Activated T-cell treated with anti-CD3 and anti-CD28 coated beads for 24 hours (primary cell): ENCODE data around the gene F13B.
"Not testable (repeated sequence)": the region's sequence is repeated elsewhere in the genome, so short reads cannot be mapped to it uniquely, and the experiment has no call there.

Experiments used
- DNase-seq: peaks from one replicate; pipeline ENCODE4 v3.0.0-alpha.2; 2020; ENCODE audit warnings: low read depth

Gene F13B, protein sequence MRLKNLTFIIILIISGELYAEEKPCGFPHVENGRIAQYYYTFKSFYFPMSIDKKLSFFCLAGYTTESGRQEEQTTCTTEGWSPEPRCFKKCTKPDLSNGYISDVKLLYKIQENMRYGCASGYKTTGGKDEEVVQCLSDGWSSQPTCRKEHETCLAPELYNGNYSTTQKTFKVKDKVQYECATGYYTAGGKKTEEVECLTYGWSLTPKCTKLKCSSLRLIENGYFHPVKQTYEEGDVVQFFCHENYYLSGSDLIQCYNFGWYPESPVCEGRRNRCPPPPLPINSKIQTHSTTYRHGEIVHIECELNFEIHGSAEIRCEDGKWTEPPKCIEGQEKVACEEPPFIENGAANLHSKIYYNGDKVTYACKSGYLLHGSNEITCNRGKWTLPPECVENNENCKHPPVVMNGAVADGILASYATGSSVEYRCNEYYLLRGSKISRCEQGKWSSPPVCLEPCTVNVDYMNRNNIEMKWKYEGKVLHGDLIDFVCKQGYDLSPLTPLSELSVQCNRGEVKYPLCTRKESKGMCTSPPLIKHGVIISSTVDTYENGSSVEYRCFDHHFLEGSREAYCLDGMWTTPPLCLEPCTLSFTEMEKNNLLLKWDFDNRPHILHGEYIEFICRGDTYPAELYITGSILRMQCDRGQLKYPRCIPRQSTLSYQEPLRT

GRCh38 chr1:197066719-197067456 is at the start of gene F13B:
Gene F13B (minus strand): TSS chr1:197067260. CDS start chr1:197067223, 37 bp downstream.
- DNase-seq = no peak

DNA sequence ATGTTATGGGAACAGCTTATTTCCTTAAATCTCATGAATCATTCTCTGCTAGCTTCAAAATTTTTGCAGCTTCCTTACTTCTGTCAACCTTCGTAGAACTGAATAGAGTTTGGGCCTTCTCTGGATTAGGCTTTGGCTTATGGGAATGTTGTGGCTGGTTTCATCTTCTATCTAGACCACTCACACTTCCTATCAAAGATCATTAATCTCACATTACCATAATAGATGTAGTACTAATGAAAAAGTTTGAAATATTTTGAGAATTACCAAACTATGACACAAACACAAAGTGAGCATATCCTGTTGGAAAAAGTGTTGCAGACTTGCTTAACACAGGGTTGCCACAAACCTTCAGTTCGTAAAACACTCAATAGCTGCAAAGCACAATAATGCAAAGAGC is 49.1 kb upstream of the F13B start:
- DNase-seq = no peak

DNA sequence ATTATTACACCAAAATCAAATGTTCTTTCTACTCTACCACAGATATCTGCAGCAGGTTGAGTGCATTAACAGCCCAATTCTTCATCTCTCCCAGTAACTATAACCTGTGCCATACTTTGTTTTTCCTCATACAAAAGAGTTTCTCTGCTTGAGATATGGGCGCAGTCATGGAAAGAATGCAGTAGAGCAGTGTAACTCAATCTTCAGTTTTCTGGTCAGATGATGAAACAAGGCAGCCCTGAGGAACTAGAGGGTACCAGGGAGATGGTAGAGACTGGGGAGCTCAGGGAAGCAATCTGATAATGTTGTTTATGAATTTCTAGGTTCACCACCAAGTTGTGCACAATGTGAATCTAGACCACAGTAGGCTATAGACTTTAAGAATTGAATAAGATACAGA is 39.8 kb upstream of the F13B start:
- no peak for DNase-seq

DNA sequence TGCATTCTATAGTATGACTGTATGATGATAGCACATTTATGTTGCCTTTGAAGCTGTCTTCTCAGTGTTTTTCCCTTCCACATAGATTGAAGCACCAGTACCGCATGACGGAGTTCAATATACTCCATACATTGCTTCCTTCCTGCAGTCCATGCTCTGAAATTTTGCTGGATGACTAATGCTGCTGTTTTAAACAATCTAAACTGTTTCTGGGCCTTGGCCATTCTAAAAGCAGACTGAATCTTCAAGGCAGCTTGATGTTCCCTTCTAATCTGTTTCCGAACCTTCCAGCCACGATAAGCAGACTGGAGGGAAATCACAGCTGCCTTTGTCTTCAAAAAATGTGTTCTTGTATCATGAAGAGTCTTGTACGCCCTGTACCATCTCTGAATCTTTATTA is 36.2 kb upstream of the F13B start:
- no peak for DNase-seq

DNA sequence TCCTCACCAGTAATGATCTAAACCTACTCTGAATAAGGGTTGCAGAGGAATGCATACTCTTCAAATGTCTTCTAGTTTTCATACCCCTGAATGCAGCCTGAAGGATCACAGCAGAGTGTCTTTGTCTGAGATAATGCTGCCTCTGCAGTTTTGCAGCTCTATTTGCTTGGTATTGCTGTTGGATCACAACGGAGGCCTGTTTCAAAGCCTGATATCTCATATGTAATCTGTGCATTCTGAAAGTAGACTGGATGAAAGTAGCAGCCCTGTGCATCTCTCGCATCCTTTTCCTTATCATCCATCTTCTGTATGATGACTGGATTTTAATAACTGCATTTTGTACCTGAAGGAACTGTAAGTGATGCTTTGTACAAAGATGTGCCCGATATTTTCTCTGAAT is 34.9 kb upstream of the F13B start:
- DNase-seq = no peak

DNA sequence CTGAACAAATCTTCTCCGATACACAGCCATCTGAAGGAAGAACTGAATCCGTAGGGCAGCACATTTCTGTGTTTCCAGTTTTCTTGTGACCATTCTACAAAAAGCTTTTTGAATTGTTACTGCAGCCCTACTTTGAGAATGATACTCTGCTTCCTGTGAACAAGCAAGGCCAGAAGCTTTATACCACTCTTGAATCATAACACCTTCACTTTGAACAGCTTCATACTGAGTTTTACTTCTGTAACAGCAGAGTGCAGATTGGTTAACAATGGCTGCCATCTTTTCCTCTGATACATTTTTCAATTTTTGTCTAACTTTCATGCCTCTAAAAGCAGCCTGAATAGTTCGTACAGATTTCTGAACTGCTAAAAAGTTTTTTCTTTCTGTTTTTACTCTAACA is 33.6 kb upstream of the F13B start:
- DNase-seq = no peak

- no peak for DNase-seq
Measured at GRCh38 chr1:197099444-197099843, 32.4 kb upstream of the F13B start.

DNA sequence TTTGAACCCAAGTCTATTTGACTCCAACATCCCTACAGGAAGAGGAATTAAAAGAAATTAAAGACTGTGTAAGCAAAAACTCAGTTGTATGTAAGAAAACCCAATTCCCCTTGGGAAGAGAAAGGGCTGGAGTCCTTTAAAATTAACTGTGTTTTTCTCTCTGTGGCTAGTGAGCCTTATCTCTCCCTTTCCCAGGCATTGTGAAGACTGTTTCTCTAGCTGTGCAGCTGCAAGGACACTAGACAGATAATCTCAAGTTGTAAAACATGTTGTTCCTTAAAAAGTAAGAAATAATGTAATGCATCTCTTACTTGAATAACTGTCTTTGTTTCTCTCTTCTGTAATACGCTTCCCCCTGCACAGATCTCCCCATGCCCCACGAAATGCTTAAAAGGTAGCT is 29.9 kb upstream of the F13B start:
- not testable (repeated sequence) for DNase-seq

DNA sequence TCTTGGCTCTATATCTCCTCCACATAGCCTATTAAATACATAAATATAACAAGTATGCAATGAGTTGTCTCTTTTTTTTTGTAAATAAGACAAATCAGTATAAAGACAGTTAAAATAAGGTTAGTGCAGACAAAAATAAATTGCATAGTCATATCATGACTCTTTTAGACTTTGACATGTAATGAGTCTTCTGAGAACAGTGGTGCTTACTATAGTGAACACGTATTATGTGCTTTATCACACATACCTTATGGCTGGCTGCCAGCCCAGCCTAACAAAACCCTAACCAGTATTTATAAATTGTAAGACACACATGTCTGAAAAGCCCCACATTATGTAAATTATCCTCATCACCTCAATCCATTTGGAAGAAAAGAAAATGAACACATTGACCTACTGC is 29.1 kb upstream of the F13B start:
- DNase-seq = no peak

- DNase-seq = no peak
Measured at GRCh38 chr1:197093226-197093885, 26.3 kb upstream of the F13B start.

- no peak for DNase-seq
Measured at GRCh38 chr1:197092491-197093023, 25.5 kb upstream of the F13B start.

GRCh38 chr1:197083474-197083873 is 16.4 kb upstream of the F13B start:
- no peak for DNase-seq

- DNase-seq = no peak
Measured at GRCh38 chr1:197081117-197081753, 14.2 kb upstream of the F13B start.

DNA sequence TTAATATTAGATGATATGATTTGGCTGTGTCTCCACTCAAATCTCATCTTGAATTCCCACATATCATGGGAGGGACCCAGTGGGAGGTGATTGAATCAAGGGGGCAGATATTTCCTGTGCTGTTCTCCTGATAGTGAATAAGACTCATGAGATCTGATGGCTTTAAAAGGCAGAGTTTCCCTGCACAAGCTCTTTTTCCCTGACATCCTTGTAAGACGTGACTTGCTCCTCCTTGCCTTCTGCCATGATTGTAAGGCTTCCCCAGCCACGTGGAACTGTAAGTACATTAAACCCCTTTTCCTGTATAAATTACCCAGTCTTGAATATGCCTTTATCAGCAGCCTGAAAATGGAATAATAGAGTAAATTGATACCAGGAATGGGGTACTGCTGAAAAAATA is 13.3 kb upstream of the F13B start:
- no peak for DNase-seq

- no peak for DNase-seq
Measured at GRCh38 chr1:197076585-197076984, 9.5 kb upstream of the F13B start.

DNA sequence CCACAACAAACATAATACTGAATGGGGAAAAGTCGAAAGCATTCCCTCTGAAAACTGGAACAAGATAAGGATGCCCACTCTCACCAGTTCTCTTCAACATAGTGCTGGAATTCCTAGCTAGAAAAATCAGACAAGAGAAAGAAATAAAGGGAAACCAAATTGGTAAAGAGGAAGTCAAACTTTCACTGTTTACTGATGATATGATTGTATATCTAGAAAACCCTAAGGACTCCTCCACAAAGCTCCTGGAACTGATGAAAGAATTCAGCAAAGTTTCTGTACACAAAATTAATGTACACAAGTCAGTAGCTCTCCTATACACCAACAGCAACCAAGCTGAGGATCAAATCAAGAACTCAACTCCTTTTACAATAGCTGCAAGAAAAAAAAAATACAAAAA is 6.9 kb upstream of the F13B start:
- no peak for DNase-seq

DNA sequence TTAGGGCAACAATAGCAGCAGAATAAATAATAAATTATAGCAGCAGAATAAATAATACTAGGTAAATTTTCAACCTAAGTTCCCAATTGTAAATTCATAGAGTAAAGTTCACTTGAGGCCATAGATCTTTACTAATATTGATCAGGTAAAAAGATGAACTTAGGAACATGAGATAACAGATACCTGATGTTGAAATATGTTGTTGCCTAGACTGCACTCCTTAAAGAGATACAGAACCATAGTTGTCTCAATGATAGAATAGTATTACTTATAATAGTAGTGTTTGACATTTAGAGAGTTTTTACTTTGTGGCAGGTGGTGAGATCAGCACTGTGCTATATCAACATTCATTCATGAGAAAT is 378 bp upstream of the F13B start:
- DNase-seq = no peak

- DNase-seq = no peak
Measured at GRCh38 chr1:197066277-197066676, 783 bp downstream of the F13B start.

DNA sequence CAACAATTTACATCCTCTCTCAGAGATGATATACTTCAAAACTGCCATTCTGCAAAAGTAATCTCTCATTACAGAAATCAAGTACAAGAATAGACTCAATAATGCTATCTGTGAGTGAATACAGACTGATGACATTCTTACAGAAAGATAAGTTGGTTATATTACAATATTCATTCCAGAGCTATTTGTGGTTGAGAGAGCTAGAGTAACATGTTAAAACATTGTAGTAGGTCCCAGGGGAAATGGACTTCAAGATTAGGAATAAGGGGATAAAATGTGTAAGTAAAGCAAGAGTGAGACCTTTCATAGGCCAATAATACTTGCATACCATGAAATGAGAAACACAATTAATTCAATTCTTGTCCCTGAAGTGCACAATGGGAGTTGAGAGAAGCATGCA is 1.5 kb downstream of the F13B start:
- no peak for DNase-seq

DNA sequence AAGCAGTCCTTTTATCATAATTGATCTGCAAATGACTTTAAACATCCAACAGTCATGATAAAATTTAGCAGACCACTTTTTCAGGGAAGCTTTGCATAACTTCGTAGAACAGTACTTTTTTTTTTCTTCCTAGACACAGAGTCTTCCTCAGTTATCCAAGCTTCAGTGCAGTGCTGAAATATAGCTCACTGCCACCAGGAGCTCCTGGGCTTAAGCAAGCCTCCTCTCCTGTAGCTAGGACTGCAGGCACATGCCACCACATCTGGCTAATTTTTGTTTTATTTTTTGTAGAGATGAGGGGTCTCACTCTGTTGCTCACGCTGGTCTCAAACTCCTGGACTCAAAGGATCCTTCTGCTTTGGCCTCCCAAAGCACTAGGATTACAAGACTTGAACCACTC is 3.8 kb downstream of the F13B start:
- no peak for DNase-seq

GRCh38 chr1:197062692-197063091 is 4.4 kb downstream of the F13B start:
- DNase-seq = no peak

DNA sequence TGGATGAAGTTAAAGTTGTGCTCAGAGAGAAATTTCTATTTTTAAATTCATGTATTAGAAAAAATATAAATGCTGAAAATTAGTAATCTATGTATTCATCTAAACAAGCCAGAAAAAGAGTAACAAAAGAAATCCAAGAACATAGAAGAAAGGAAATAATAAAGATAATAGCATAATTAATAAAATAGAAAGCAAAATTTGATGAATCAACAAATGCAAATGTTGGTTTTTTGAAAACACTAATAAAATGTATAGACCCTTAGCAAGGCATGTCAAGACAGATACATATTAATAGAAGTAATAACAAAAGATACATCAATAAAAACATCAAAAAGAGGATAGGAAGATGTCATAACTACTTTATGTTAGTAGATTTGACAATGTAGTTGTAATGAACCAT is 18.0 kb downstream of the F13B start:
- no peak for DNase-seq
